Keratinocyte (primary cell): ENCODE data around the gene C20orf202.

Source experiments
- CTCF ChIP-seq, 3 experiments: IDR thresholded peaks in 1 of 3; conservative IDR thresholded peaks in 1 of 3; optimal IDR thresholded peaks in 1 of 3; 2 replicates in 2 of 3; 3 replicates in 1 of 3; pipeline versions ENCODE3 to v1.5.1; 2011; ENCODE audit warnings: low read length in 3 of 3, mild to moderate bottlenecking in 3 of 3, moderate library complexity in 2 of 3, control low read depth in 1 of 3, inconsistent platforms in 1 of 3; ENCODE audit not compliant: insufficient read depth in 2 of 3; ENCODE audit errors: extremely low read depth in 1 of 3
- EZH2 ChIP-seq: IDR thresholded peaks from one replicate; pipeline ENCODE4 v1.6.1; 2012; ENCODE audit warnings: inconsistent platforms, mild to moderate bottlenecking, low read length, moderate library complexity

- TF ChIP-seq CTCF (optimal IDR thresholded peaks at IDR 0.05 in 1 of 3, IDR thresholded peaks at IDR 0.05 in 1 of 3, conservative IDR thresholded peaks at IDR 0.05 in 1 of 3; ENCODE audit: extremely low read depth in 1 of 3, insufficient read depth in 2 of 3, low read length in 3 of 3), result no peak
- no peak for TF ChIP-seq EZH2
Measured at GRCh38 chr20:1205802-1206201, 2.5 kb downstream of the C20orf202 start.
